Astrocyte of the spinal cord (primary cell): ENCODE results near the gene ATP8B3.

Source experiments
- DNase-seq: peaks from one replicate; pipeline ENCODE4 v3.0.0; 2011; ENCODE audit warnings: low read depth, low spot score
- H3K4me3 ChIP-seq: 2 replicates; pipeline ENCODE4 v1.5.1; 2011; ENCODE audit warnings: low read depth, mild to moderate bottlenecking, low read length, moderate library complexity
- in situ Hi-C: cut with HindIII; loops from 2 replicates; pipeline ENCODE4 v1.10.0; 2017; ENCODE audit warnings: low sequenced_read_pairs
- TF ChIP-seq, protein P1 (sequence below): IDR thresholded peaks from 2 replicates; pipeline ENCODE4 v1.5.1; 2012; ENCODE audit warnings: low read depth, mild to moderate bottlenecking, low read length, inconsistent platforms

Gene ATP8B3

DNA sequence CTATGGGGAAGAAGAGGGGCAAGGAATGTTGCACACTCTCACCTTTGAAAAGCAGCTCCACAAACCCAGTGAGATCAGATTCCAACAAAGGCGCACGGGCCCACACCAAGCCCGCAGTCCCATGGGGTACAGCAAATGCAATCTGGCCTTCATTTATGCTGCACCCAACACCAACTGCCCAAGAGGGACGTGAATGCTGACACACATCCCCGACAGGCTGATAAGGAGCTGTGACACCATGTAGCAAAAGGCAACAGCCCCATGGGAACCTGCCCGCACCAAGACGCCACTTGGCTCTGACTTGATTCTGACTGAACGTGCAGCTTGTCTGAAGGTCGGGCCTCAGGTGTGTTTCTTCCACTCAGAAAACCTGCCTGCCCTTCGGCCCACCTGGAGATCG is 18.9 kb upstream of the ATP8B3 start:
- H3K4me3 ChIP-seq: no peak overlapping the region
- no peak for DNase-seq
- TF ChIP-seq, protein P1, sequence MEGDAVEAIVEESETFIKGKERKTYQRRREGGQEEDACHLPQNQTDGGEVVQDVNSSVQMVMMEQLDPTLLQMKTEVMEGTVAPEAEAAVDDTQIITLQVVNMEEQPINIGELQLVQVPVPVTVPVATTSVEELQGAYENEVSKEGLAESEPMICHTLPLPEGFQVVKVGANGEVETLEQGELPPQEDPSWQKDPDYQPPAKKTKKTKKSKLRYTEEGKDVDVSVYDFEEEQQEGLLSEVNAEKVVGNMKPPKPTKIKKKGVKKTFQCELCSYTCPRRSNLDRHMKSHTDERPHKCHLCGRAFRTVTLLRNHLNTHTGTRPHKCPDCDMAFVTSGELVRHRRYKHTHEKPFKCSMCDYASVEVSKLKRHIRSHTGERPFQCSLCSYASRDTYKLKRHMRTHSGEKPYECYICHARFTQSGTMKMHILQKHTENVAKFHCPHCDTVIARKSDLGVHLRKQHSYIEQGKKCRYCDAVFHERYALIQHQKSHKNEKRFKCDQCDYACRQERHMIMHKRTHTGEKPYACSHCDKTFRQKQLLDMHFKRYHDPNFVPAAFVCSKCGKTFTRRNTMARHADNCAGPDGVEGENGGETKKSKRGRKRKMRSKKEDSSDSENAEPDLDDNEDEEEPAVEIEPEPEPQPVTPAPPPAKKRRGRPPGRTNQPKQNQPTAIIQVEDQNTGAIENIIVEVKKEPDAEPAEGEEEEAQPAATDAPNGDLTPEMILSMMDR: no peak
- in situ Hi-C loops: no loop called here

DNA sequence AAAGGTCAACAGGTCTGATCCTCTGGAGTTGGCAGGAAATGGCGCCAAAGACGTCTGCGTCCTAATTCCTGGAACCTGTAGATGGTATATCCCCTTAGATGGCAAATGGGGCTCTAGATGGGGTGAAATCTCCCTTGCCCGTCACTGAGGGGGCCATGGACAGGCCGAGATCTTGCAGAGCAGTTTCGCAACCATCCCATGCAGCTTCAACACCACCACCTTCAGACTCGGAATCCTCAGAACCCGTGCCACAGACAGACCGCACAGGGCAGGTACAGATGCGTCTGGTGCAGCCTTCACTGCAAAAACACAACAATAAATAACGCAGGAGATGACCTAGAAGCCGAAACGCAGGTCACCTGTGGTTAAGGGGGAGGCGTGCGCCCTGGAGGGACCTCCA is 18.5 kb upstream of the ATP8B3 start:
- no peak overlapping the region for H3K4me3 ChIP-seq
- in situ Hi-C loops: no loop called here
- TF ChIP-seq, protein P1: no peak
- no peak for DNase-seq

DNA sequence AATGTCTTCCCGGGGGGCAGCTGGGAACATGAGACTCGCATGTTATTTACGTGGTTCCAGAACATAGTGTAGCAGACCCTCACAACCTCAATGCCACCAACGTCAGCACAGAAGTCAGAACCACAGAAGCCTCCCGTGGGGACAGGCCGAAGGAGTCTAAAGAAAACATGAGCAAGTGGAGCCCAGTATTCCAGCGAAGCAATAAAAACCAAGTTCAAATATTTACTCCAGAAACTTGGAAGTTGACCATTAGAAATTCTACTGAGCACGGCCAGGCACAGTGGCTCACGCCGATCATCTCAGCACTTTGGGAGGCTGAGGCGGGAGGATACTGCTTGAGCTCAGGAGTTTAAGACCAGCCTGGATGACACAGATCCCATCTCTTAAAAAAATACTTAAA is 17.9 kb upstream of the ATP8B3 start:
- in situ Hi-C loops: no loop called here
- DNase-seq: no peak
- TF ChIP-seq, protein P1: no peak
- no peak overlapping the region for H3K4me3 ChIP-seq

DNA sequence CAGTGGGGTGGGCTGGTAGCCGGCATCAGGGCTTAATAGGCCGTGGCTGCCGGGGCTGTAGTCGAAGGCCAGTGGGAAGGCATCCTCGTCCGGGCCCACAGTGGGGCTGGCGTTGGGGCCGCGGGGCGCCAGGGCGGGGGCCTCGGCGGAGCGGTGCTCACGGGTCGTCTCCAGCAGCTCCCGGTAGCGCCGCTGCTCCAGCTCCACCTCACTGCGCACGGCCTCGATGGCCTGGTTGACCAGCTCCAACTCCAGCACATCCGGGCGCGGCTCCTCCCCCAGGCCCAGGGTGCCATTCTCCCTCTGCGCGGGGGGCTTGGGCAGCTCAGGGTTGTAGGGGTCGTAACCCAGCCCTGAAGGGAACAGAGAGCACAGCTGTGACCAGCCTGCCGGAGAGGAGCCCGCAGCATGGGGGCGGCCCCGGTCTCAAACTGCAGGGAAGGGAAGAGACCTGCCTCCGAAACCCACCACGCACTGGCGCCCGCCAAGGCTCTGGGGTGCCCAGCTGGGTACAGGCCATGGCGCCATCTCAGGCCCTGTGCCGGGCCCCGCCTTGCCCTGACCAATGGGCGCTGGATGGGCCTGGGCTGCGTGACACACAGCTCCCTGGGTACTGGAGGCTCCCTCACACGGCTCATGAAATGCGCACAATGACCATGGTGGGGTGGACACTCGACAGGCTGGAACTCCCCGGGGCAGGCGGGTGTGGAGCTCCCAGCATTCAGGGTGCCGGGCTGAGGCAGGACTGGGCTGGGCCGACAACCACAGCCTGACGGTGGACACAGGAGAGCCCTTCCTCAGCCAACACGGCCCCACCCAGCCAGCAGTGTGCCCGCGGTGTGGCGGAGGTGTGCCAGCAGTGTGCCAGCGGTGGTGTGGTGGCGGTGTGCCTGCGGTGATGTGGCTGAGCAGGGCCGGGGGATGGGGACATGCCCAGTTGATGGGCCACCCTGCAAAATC is 16.5 kb upstream of the ATP8B3 start:
- no peak overlapping the region for H3K4me3 ChIP-seq
- DNase-seq: no peak
- in situ Hi-C loops: no loop called here
- TF ChIP-seq, protein P1: no peak

DNA sequence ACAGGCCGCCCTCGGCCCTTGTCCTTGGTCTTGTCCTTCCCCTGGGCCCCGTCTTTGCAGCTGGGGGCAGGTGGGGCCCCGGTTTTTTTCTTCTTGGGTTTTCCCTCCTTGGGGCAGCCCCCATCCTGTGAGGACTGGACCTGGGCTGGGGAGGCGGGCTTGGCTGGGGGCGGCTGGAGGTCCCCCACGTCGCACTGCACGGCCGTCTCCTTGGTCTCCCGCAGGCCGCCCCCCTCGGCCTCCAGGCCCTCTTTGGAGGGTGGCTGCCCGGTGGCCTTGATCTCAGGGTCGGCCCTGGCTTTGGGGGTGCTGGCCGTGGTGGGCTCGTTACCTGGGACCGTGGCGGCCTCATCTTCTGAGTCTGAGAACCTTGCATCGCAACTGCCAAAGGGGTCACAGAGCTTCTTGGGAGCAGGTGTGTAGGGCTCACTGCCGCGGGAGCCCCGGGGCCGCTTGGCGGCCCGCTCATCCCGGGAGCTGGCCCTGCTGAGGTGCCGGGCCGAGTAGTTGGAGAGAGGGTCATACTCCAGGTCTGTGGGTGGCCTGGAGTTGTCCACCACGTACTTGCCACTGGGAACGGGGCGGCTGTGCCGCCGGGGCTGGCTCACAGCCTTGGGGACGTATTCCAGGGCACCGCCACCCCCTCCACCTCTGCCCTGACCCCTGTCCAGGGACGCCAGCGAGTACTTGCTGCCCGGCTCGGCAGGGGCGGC is 15.6 kb upstream of the ATP8B3 start:
- DNase-seq: no peak
- in situ Hi-C loops: no loop called here
- TF ChIP-seq, protein P1: no peak
- H3K4me3 ChIP-seq: no peak overlapping the region

DNA sequence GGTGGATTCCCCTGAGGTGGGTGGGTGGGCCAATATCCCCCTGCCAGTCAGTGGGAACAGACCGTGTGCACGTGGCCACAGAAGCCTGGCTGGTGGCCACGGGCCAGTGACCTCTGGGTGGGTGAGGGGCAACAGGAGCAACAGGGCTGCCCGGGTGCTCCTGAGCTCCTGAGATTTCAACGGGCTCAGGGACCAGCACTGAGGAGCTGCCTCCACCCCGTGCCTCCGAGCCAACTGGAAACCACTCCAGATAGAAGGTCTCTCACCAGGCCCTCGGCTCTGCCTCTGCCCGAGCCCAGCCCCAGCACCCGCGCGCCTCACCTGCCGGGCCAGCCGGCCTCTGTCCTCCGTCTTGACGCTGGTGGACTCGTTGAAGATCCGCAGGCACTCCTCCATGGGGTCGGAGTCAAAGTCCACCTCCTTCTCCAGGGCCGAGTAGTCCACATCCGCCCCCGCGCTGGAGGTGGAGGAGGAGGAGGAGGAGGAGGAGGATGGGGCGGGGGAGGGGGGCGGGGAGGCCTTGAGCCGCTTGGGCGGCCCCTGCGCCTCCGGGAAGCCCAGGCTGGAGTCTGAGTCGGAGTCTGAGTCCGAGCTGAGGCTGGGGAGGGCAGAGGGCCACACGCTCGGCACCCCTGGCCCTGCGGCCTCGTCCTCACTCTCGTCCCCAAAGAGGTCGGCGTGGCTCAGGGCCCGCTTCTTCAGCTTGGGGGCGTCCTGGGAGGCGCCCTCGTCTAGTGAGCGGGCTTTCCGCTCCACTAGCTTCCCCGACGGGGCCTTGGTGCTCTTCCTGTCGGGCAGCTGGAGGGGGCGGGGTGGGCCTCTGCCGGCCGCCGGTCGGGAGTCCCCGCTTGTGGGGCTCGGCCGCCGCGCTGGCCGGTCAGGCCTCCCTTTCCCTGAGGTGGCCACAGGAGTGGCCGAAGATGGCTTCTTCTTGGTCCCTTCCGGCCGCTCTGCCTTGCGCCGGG is 14.8 kb upstream of the ATP8B3 start:
- H3K4me3 ChIP-seq: no peak overlapping the region
- no peak for DNase-seq
- TF ChIP-seq, protein P1: no peak
- in situ Hi-C loops: no loop called here
